SIG-M5 treated with dmso at 0.1 percent for 504 hours (cell line): ENCODE data around the gene ELAVL1.
A peak's percentile ranks its signal among the peaks of the same experiment; 100 is the strongest.
"Not testable (repeated sequence)": the region's sequence is repeated elsewhere in the genome, so short reads cannot be mapped to it uniquely, and the experiment has no call there.

Experiments used
- DNase-seq: peaks from one replicate; lab custom pipeline; 2025; ENCODE audit not compliant: unreplicated experiment; lab: John Stamatoyannopoulos, UW

ELAVL1 gene

DNA sequence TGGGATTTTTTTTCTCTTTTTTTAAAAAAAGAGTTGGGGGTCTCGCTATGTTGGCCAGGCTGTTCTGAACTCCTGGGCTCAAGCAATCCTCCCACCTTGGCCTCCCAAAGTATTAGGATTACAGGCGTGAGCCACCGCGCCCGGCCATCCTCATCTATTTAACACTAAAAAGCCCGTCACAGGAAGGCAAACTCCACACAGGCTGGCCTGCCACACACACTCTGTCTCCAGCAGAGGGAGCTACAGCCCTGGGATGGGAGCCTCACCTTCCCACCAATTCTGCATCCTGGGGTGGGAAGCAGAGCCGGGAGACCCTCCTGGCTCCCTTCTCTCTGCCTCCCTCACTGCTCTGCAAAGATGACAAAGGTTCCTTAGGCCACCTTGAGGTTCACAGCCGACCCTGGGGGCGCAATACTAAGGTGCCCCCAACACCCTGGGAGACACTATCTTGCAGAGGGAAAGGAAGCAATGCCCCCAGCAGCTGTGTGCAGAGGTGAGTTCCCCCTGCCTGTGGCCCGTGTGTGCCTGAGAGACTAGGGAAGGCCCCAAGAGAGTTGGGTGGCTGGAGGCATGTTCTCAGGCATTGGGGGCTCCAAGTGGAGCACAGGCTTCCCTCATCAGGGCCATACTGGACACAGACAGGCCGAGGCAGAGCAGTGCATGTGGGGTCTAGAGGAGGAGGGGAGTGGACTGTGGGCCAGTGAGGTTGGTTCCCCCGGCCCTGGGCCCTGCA, 34.6 kb downstream of the ELAVL1 start:
- DNase-seq = no peak

DNA sequence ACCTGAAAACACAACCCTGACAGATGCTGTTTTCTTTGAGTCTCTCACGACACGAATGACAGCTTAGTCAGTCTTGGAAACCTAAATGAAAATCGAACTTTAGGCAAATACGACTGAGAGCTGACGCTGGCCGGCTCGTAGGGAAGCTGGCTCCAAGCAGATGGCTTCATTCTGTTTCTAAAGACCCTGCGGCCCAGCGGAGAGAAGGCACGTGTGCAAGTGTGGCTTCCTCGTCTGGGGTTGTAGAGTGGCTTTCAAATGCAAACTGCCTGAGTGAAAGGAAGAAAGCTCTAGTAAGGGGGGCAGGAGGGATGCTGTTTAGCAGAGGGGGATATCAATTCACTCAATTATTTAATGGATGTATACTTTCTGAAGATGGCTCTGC, 35.9 kb downstream of the ELAVL1 start:
- no peak for DNase-seq

DNA sequence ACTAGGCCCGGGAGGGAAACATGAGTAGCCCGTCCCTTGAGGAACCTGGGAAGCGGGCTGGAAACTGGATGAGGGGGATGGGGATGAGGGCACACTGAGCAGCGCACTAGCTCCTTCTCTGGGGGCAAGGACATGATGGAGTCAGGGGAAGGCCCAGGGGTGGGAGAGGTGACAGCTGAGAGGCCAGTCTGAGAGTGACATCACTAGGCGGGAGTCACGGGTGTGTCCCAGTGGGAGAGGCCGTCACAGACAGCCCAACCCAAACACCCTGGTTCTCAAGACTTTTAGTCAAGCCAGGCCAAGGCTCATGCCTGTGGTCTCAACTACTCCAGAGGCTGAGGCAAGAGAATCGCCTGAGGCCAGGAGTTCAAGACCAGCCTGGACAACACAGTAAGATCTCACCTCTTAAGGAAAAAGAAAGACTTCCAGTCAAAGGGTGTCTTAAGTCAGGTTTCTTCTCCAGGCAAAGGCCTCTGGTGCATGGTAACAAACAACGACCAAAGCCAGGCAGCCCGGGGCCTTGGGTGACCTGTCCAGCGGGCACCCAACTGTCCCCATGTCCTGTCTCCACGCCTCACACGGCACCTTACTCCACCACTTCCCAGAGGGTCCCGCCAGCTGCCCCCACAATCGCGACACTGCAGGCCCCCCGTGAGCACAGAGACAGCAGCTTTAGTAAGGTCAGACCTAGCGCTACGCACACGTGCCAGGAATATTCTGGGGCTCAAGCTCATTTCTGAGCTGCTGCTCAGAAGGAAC, 36.5 kb downstream of the ELAVL1 start:
- no peak for DNase-seq

DNA sequence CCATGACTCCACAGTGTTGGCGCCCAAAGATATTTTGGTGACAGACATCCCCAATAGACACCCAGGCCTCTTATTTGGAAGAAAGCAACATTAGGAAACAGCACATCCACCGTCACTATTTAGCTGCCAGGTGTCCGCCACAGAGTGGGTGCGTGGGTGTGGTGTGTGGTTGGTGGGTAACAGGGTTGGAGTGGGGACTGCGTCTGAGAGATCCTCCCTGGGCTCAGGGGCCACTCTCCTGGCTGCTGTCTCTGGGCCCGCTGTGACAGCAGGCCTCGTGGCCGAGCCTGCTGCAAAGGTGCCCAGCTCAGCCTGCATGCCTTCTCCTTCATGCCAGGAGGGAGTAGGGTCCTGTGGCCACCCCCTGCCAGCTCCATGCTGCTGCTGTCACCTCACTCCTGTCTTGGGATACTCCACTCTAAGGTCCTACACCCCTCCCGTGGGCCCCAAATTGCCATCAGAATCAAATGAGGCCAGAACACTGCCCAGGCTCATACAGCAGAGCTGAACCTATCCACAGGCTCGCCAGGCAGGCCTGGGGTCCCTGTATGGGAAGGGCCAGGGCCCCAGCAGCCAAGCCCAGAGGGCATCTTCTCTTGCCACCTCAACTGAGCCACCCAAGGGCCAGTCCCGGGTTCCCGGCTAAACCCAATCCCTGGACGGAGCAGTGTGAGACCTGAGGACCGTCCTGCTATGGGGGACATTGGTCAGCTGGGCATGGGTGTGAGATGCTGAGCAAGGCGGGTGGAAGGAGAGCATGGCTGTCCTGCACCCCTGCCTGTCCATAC, 37.2 kb downstream of the ELAVL1 start:
- no peak for DNase-seq

DNA sequence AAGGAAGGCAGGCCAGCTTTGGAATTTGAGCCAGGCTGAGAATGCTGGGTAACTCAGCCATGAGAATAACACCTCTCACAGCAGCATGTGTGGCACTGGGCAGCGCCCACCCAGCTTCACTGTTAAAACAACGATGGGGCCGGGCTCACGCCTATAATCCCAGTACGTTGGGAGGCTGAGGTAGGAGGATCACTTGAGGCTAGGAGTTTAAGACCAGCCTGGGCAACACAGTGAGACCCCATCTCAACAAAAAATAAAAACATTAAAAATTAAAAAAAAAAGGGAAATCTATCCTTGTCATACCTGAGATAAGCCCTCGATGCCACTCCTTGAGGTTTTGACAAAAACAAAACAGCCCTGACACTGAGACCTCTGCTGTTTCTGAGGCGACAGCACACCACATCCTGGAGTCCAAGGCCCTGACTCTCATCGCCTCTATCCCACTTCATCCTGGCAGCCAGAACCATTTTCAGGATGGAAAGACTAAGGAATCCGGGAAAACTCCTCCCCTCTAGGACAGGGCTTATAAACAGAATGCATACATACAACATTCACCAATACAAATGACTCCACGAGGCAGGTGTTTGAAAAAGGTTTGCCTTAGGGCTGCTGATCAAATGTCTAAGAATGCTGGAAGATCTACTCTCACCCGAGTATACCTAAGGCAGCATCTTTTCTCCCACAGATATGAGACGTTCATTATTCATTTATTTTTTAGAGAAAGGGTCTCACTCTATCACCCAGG, 39.3 kb downstream of the ELAVL1 start:
- DNase-seq = no peak

DNA sequence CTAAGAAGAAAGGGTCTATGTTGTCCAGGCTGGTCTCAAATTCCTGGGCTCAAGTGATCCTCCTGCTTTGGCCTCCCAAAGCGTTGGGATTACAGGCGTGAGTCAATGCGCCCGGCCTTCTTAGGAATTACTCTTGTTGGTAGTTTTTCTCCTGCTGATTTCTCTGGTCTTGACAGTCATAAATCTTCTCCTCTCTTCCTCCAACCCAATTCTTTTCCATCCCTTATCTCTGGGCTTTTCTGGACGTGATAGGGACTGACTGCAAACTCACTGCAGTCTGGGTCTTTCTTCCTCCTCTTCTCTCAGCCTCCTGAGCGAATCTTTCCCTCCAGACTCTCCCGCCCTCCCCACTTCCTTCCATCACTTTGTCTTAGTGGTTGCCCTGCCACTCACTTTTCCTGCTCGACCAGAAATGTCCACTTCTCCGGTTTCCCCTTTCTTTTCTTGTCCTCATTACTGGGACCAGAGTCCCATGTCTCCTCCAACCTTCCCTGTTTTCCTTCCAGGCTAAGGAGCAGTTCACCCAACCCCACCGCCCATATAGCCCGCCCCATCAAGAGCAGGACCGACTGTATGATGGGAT, 40.1 kb downstream of the ELAVL1 start:
- no peak for DNase-seq

DNA sequence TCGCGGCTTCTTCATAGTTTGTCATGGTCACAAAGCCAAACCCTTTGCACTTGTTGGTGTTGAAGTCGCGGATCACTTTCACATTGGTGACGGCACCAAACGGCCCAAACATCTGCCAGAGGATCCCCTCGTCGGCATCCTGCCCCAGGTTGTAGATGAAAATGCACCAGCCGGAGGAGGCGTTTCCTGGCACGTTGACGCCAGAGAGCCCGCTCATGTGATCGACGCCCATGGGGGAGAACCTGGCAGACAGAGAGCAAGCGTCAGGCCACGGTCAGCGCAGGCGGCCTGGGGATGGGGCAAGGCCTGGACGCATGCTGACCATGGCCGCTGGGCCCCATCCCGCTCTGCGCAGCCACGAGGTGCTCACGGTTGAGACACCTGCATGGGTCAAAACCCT, 41.9 kb downstream of the ELAVL1 start:
- no peak for DNase-seq

DNA sequence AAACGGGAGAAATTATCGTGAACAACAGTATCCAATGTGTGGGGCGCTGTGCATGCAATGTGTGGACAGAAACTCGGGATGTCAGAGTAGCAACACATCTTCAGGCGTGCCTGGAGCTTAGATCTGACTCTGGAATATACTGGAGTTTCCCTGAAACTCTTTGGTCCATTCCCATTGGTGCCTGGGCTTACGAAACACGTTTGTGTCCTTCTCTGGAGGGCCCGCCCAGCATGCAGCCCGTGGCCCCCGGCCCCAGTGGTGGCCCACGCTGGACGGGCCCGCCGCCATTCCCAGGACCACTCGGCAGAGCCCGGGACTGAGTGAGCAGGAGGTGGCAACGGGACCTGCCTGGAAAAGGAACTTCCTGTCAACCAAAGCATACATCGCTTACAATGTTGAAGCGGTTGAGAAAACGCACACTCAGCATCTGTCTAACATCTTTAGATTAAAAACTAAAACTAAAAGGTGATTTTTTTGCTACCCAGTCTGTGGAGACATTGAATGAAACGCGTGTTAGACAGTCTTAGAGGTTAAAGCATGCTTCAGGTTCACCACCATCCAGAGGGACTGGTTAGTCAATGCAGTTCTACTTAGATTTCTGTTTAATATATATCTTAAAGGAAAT, 42.7 kb downstream of the ELAVL1 start:
- no peak for DNase-seq

DNA sequence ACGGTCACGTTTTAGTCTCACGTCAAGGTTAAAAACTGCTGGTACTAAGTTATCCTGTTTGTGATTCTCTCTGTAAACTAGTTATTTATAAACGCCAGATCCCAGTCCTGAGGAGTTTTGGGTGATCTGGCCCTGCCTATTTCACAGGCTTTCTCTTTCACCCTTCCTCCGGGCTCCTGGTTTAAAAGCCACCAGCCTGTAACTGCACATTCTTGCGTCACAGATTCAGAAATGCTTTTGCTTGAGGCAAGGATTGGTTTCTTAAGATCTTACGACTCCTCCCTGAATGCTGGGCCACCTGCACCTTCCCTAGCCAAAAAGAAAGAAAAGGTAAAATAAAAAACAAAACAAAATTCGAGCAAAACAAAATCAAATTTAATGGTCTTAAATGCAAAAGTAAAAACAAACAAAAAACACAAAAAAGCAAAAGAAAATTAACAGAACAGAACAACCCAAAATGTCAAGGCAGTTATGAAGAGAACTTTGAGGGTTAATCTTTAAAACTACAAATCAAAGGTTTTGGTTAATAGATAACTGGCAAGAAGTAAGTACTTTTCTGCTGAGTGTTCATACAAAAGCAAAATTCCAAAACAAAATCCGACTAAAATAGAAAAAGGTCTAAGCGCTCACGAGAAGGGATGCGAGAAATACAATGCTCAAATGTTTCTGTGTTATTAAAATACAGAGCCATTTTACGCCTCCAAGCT, 43.4 kb downstream of the ELAVL1 start:
- DNase-seq = no peak

DNA sequence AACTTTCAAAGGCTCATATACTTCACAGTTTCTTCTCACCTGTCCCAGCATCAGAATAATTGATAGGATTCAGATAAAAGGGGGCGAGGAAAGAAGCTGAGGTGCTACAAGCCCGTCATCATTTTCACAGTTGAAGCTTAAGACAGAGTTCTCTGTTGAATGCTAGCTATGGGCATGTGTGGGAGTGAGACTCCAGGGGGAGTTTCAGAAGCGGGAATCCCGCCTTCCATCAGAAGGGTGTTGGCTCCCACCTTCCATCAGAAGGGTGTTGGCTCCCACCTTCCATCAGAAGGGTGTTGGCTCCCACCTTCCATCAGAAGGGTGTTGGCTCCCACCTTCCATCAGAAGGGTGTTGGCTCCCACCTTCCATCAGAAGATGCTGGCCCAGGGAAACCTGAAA, 44.4 kb downstream of the ELAVL1 start:
- not testable (repeated sequence) for DNase-seq

DNA sequence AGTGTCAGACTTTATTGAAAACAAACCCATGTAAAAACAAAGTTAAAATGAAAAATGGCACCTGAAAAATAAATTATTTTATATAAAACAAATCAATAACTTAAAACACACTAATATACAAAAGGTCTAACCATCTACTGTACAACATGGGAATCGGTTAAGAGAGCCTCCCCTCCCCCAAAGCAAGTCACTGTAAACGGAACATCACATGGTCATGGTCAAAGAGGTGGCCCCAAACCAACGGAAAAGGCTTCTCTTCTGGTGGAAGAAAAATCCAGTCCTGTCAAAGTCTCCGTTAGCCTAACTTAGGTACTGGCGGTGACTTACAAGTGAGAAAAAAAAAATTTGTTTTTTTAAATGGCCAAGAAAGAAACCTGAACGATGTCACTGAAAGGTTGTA, 46.2 kb downstream of the ELAVL1 start:
- no peak for DNase-seq

DNA sequence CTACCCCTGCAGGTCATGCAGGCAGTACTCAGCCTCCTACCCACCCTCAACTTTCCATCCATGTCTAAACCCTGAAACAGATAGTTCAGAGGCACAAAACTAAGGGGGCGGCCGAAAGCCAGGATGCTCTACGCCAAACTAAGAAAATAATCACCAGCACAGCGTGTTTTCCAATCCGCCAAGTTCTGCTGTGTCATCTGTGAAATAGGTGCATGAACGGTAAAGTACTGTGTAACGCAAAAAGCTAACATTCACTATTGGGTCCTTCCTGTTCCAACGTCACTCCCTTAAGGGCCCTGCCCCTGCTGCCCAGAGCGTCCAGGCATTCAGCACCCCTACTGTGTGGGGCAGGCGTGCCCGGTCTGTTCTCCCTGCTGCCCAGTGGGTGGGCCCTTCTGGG, 49.7 kb downstream of the ELAVL1 start:
- DNase-seq = no peak

DNA sequence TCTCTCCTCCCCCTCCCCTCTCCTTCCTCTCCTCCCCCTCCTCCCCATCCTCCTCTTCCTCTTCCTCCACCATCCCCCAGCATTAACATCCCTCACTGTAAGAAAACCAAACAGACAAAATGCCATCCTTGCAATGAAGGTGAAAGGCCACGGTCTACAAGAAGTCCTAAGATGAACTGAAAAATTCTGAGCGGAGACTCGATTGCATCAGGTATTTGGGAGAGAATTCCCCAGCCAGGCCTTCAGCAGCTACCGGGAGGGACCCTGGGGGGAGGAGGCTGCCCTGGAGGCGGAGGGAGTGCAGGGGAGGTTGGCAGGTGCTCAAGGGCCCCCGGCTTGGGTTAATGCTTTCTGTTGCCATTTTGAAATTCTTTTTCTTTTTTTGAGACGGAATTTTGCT, 51.9 kb downstream of the ELAVL1 start:
- DNase-seq = no peak

DNA sequence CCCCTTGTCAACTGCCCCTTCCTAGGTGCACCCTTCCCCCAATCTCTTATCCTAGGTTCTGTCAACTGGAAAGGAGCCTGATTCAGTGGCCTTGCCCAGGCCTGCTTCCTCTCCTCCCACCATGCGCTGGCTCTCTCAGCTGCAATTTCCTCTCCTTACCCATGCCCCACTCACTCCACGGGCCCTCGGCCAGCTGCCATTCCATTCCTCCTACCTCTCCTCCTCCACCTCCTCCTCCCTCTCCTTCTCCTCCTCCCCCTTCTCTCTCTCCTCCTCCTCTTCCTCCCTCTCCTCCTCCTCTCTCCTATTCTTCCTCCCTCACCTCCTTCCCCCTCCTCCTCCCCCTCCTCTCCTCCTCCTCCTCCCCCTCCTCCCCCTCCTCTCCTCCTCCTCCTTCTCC, 52.4 kb downstream of the ELAVL1 start:
- no peak for DNase-seq

DNA sequence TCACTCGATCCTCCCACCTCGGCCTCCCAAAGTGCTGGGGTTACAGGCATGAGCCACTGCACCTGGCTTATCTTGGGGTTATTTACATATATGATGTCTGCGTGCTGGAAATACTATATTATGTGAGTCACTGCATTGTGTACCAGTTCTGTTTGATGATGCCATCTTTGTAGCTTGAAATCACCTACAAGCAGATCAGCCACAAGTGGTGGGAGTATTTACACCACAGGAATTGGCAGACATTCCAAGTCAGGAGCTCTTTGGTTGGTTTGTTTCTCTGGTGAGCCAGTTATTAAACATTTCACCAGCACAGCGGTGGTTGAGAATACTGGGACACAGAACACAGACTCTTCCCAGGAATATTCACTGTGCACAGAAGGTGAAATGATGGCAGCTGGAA, 57.5 kb downstream of the ELAVL1 start:
- no peak for DNase-seq

DNA sequence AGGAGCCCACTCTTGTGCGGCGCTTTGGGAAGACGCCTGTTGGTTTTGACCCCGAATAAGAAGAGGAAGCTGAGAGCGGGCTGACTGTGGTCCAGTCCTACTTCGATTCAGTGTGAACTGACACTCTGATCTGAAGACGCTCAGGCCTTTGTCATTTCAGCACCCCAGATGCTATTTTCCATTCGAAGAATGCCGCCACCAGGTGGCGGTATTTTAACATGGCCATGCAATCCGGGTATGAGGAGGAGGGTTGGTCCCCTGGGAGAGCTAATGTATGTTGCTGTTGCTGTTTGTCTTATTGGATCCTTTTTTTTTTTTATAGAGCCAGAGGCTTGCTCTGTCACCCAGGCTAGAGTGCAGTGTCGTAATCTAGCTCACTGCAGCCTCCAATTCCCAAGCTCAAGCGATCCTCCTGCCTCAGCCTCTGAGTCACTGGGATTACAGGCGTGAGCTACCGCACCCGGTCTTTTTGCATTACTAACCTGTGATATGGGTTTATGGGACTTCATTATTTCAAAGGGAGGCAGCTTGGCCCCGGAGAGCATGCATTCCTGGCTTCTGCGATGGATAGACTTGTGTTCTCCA, 61.2 kb downstream of the ELAVL1 start:
- peak; percentile 82 for DNase-seq

DNA sequence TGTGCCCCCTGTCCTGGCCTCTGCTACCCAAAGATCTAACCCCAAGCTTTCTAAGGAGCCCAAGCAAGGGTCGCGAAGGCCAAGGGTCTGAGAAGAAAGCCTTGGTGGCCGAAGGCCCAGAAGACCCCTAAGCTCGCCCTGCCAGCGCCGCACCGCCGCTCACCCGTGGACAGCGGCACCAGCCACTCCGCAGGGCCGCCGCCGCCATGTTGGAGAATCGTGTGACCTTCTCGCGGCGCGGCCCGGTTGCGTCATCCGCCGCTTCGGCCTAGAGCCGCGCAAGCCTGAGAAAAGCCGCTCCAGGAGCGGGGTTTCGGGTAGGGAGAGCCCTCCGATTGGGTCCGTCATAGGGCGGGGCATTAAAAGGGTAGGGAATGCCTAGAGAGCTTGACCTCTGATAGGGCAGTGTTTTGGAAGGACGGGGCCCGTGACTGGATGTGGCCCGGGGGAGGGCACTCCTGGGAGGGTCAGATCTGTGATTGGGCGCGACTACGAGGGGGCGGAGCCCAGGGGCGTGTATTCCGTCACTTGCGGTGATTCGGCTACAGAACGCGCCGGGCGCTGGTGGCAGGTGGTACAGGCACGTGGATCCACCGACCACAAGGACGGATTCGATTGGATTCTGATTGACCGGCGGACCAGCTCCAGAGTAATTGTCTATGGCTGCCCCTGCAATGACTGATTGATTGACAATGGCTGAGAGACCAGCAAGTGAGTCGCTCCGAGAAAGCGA, 61.8 kb downstream of the ELAVL1 start, which contains the start of gene TIMM44:
TIMM44 (minus strand) TSS at position 223 of the 733 bp plus-strand sequence; CDS start at position 208, 15 bp downstream.
- DNase-seq = peak; percentile 99

DNA sequence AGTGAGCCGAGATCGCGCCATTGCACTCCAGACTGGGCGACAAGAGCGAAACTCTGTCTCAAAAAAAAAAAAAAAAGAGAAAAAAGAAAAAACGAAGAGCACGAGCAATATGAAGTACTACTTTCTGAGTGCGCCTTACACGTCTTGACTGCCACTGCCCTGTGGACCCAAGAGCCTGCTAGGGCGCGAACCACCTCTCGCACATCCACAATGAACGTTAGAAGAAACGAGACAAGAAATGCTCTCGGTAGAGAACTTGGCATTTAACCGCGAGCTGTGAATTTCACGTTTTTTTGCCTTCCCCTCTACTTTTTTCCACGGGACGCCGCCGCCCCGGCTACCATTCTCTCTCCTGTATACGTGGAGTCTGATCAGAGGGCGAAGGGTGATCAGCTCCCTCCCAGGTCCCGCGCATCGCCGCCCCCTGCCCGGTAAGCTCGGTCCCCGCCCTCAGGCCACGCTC, 62.4 kb downstream of the ELAVL1 start:
- DNase-seq = no peak
